ENCODE data around the gene SYT1. TPM values are rescaled to one million over a fixed set of nuclear protein-coding genes. Genes with fewer than 3 reads are reported as not detected.

The SYT1 gene
- total and polyA plus RNA-seq, 2 donors (not counting 1 experiment from before 2014, with no cell fraction given), result 0.90 to 2.1 TPM

DNA sequence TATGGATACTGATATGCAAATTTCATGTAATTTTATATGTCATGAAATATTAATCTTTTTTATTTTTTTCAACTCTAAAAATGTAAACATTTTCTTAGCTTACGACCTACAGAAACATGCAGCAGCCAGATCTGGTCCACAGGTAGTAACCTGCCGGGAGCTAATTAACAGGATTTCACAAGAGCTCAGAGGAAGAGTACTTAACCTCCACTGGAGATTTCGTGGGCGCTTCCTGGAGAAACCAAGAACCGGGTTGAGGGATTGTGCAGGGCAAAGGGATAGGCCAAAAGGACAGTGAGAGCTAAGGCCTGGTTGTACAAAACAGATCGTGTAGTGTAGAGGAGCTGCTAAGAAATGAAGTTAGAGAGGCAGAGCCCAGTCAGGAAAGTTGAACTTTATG is 510.5 kb downstream of the SYT1 start:
- H3K79me2 ChIP-seq (ENCODE audit: control insufficient read depth, insufficient read depth, low read length), result no peaks in the 10 kb centered on the region
- H3K9ac ChIP-seq (ENCODE audit: insufficient read depth, low read length), result no peak overlapping the region
- TF ChIP-seq EZH2 (IDR thresholded peaks at IDR 0.05; ENCODE audit: low read length, missing control alignments) (no peak), CTCF (conservative IDR thresholded peaks at IDR 0.05 in 1 of 2, IDR thresholded peaks at IDR 0.05 in 1 of 2; ENCODE audit: low read depth in 1 of 2, low read length in 2 of 2) (no peak)
- H4K20me1 ChIP-seq (ENCODE audit: control insufficient read depth, extremely low read depth, insufficient read depth, low read length), result no peaks in the 10 kb centered on the region
- H3K36me3 ChIP-seq (ENCODE audit: control insufficient read depth, insufficient read depth, low read length), result no peaks in the 10 kb centered on the region
- no peak overlapping the region for H3K27ac ChIP-seq (ENCODE audit: insufficient read depth, low read length)
- H3K4me1 ChIP-seq (ENCODE audit: control insufficient read depth, extremely low read depth, insufficient read depth, low read length), result no peaks in the 10 kb centered on the region
- H2AFZ ChIP-seq (ENCODE audit: low read length), result no peak overlapping the region
- no peak overlapping the region for H3K4me2 ChIP-seq (ENCODE audit: extremely low read depth, insufficient read depth, low read length)
- DNase-seq (ENCODE audit: low read depth in 2 of 2), result no peak
- no peak overlapping the region for H3K4me3 ChIP-seq (replicated peaks in 1 of 4; ENCODE audit: control extremely low read depth in 1 of 4, insufficient read depth in 1 of 4, low read depth in 3 of 4, low read length in 4 of 4)
- H3K27me3 ChIP-seq (ENCODE audit: control insufficient read depth, insufficient read depth, low read length), result no peaks in the 10 kb centered on the region
- no peaks in the 10 kb centered on the region for H3K9me3 ChIP-seq (ENCODE audit: control insufficient read depth, insufficient read depth, low read depth, low read length)

DNA sequence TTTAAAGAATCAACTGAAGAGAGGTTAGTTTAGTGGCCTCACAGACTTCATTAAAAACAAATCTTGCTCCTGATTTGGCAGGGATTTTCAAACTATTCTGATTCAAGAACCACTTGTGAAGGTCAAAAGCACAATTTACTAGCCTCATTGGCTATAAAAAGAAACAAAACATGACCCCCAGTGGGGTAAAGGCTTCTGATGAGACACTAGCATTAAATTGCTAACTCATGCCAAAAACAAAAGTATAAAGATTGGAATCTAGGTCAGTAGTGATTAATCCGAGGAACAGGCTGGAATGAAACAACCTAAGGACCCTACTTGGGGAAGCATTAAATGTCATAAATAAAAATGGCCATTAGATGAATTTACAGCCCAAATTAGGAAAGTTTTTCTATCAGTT is 513.9 kb downstream of the SYT1 start:
- Histone ChIP-seq H3K79me2 (ENCODE audit: control insufficient read depth, insufficient read depth, low read length) (no peaks in the 10 kb centered on the region), H3K9ac (ENCODE audit: insufficient read depth, low read length) (no peak overlapping the region), H3K27ac (ENCODE audit: insufficient read depth, low read length) (no peak overlapping the region), H3K36me3 (ENCODE audit: control insufficient read depth, insufficient read depth, low read length) (no peaks in the 10 kb centered on the region), H3K4me2 (ENCODE audit: extremely low read depth, insufficient read depth, low read length) (no peak overlapping the region), H3K4me1 (ENCODE audit: control insufficient read depth, extremely low read depth, insufficient read depth, low read length) (no peaks in the 10 kb centered on the region), H2AFZ (ENCODE audit: low read length) (no peak overlapping the region), H3K9me3 (ENCODE audit: control insufficient read depth, insufficient read depth, low read depth, low read length) (no peaks in the 10 kb centered on the region), H3K27me3 (ENCODE audit: control insufficient read depth, insufficient read depth, low read length) (no peaks in the 10 kb centered on the region), H4K20me1 (ENCODE audit: control insufficient read depth, extremely low read depth, insufficient read depth, low read length) (no peaks in the 10 kb centered on the region), H3K4me3 (replicated peaks in 1 of 4; ENCODE audit: control extremely low read depth in 1 of 4, insufficient read depth in 1 of 4, low read depth in 3 of 4, low read length in 4 of 4) (no peak overlapping the region)
- no peak for TF ChIP-seq EZH2 (IDR thresholded peaks at IDR 0.05; ENCODE audit: low read length, missing control alignments)
- TF ChIP-seq CTCF (conservative IDR thresholded peaks at IDR 0.05 in 1 of 2, IDR thresholded peaks at IDR 0.05 in 1 of 2; ENCODE audit: low read depth in 1 of 2, low read length in 2 of 2), result no peak
- DNase-seq (ENCODE audit: low read depth in 2 of 2), result peak; percentile 21 to 69

DNA sequence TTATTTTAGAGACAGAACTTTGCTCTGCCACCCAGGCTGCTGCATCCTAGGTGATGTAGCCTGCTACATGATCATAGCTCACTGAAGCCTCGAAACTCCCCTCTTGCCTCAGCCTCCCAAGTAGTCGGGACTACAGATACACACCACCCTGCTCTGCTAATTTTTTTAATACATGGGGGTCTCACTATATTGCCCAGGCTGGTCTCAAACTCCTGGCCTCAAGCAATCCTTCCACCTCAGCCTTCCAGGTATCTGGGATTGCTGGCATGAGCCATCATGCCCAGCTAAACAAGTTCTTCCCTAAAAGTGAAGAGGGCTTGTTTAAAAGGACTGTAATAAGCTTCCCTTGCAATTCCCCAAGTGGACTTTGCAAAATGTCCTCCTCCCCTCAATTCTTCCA is 515.8 kb downstream of the SYT1 start:
- Histone ChIP-seq H3K9ac (ENCODE audit: insufficient read depth, low read length) (no peak overlapping the region), H3K27ac (ENCODE audit: insufficient read depth, low read length) (no peak overlapping the region), H3K4me1 (ENCODE audit: control insufficient read depth, extremely low read depth, insufficient read depth, low read length) (no peaks in the 10 kb centered on the region), H3K79me2 (ENCODE audit: control insufficient read depth, insufficient read depth, low read length) (no peaks in the 10 kb centered on the region), H3K27me3 (ENCODE audit: control insufficient read depth, insufficient read depth, low read length) (no peaks in the 10 kb centered on the region), H3K36me3 (ENCODE audit: control insufficient read depth, insufficient read depth, low read length) (no peaks in the 10 kb centered on the region), H3K9me3 (ENCODE audit: control insufficient read depth, insufficient read depth, low read depth, low read length) (no peaks in the 10 kb centered on the region), H2AFZ (ENCODE audit: low read length) (no peak overlapping the region), H3K4me2 (ENCODE audit: extremely low read depth, insufficient read depth, low read length) (no peak overlapping the region), H4K20me1 (ENCODE audit: control insufficient read depth, extremely low read depth, insufficient read depth, low read length) (no peaks in the 10 kb centered on the region), H3K4me3 (replicated peaks in 1 of 4; ENCODE audit: control extremely low read depth in 1 of 4, insufficient read depth in 1 of 4, low read depth in 3 of 4, low read length in 4 of 4) (no peak overlapping the region)
- TF ChIP-seq EZH2 (IDR thresholded peaks at IDR 0.05; ENCODE audit: low read length, missing control alignments) (no peak), CTCF (conservative IDR thresholded peaks at IDR 0.05 in 1 of 2, IDR thresholded peaks at IDR 0.05 in 1 of 2; ENCODE audit: low read depth in 1 of 2, low read length in 2 of 2) (no peak)
- no peak for DNase-seq (ENCODE audit: low read depth in 2 of 2)
